CD4-positive, alpha-beta T cell treated with Interleukin-2 at 100 ng/mL for 4 hours (primary cell): ENCODE results near the gene COL6A2.

Experiments used
- DNase-seq: peaks from one replicate; pipeline ENCODE4 v3.0.0-alpha.2; 2020; ENCODE audit warnings: low spot score

COL6A2 gene

GRCh38 chr21:46114963-46115362, 17.1 kb downstream of the COL6A2 start:
- DNase-seq, result no peak

- no peak for DNase-seq
Observed at GRCh38 chr21:46115441-46116188, 17.7 kb downstream of the COL6A2 start.

- DNase-seq, result no peak
Observed at GRCh38 chr21:46116189-46116775, 18.4 kb downstream of the COL6A2 start.

GRCh38 chr21:46116776-46117585, 19.1 kb downstream of the COL6A2 start:
- DNase-seq, result no peak

GRCh38 chr21:46117586-46118315, 19.8 kb downstream of the COL6A2 start:
- DNase-seq, result no peak

GRCh38 chr21:46118316-46119143, 20.6 kb downstream of the COL6A2 start:
- no peak for DNase-seq

GRCh38 chr21:46119144-46119636, 21.3 kb downstream of the COL6A2 start:
- no peak for DNase-seq

- no peak for DNase-seq
Observed at GRCh38 chr21:46119637-46120271, 21.8 kb downstream of the COL6A2 start.

- no peak for DNase-seq
Observed at GRCh38 chr21:46120301-46121285, 22.7 kb downstream of the COL6A2 start.

GRCh38 chr21:46121286-46122221, 23.6 kb downstream of the COL6A2 start:
- no peak for DNase-seq

- no peak for DNase-seq
Observed at GRCh38 chr21:46122237-46122671, 24.3 kb downstream of the COL6A2 start.

- no peak for DNase-seq
Observed at GRCh38 chr21:46122758-46123683, 25.1 kb downstream of the COL6A2 start.

GRCh38 chr21:46124083-46124925, 26.4 kb downstream of the COL6A2 start:
- no peak for DNase-seq

DNA sequence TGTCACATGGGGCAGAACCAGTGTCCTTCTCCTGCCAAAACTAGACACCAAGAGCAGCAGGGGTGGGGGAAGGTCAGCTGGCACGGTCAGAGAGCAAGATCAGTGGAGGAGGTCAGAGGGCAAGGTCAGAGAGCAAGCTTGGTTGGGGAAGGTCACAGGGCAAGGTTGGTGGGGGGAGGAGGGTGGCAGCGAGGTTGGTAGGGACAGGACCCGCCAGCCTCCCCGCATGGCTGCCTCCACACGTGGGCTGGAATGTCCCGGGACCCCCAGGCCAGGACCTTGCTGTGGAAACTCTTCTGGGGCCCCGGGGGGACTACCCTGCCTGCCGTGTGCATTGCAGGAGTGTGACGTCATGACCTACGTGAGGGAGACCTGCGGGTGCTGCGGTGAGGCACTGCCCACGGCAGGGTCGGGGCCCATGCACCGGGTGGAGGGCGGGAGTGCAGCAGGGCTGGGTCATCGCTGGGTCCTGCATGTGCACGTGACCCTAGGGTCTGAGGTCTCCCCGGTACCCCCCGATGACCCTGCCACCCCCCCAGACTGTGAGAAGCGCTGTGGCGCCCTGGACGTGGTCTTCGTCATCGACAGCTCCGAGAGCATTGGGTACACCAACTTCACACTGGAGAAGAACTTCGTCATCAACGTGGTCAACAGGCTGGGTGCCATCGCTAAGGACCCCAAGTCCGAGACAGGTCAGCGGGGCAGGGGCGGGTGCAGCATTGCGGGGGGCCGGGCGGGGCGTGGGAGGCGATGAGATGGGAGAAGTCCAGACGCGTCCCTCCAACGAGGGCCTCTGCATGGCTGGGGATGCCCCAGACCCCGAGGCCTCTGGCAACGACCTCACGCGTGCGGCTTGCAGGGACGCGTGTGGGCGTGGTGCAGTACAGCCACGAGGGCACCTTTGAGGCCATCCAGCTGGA, 27.3 kb downstream of the COL6A2 start:
- DNase-seq, result no peak

GRCh38 chr21:46125846-46126301, 28.0 kb downstream of the COL6A2 start:
- no peak for DNase-seq
